Measurements from ENCODE around the gene PPP2R5E.

Gene PPP2R5E

GRCh38 chr14:63457498-63457897, 85.7 kb downstream of the PPP2R5E start:
- peaks cover 7% of the 10 kb centered on the region for H3K36me3 ChIP-seq (ENCODE audit: insufficient read depth, insufficient read length, low read length)
- no peak overlapping the region for H3K9ac ChIP-seq (ENCODE audit: insufficient read length, low read depth)
- H3K9me3 ChIP-seq (ENCODE audit: insufficient read depth, low read length) = no peaks in the 10 kb centered on the region
- DNase-seq (ENCODE audit: low read depth, low spot score) = no peak
- TF ChIP-seq SUZ12 (IDR thresholded peaks at IDR 0.05; ENCODE audit: extremely low read depth, insufficient read depth, insufficient read length) (no peak), YY1 (IDR thresholded peaks at IDR 0.05; ENCODE audit: insufficient read depth, insufficient read length) (no peak), ZNF274 (IDR thresholded peaks at IDR 0.05; ENCODE audit: low read depth, low read length) (no peak)
- no peaks in the 10 kb centered on the region for H3K27me3 ChIP-seq (ENCODE audit: insufficient read depth, insufficient read length)
- H3K4me3 ChIP-seq (ENCODE audit: insufficient read length, low read depth) = no peak overlapping the region
- no peaks in the 10 kb centered on the region for H3K4me1 ChIP-seq (ENCODE audit: insufficient read depth, insufficient read length)

- Histone ChIP-seq H3K4me1 (ENCODE audit: insufficient read depth, insufficient read length) (no peaks in the 10 kb centered on the region), H3K4me3 (ENCODE audit: insufficient read length, low read depth) (no peak overlapping the region), H3K36me3 (ENCODE audit: insufficient read depth, insufficient read length, low read length) (peaks cover 11% of the 10 kb centered on the region), H3K27me3 (ENCODE audit: insufficient read depth, insufficient read length) (no peaks in the 10 kb centered on the region), H3K9me3 (ENCODE audit: insufficient read depth, low read length) (no peaks in the 10 kb centered on the region), H3K9ac (ENCODE audit: insufficient read length, low read depth) (no peak overlapping the region)
- DNase-seq (ENCODE audit: low read depth, low spot score) = no peak
- TF ChIP-seq YY1 (IDR thresholded peaks at IDR 0.05; ENCODE audit: insufficient read depth, insufficient read length) (no peak), SUZ12 (IDR thresholded peaks at IDR 0.05; ENCODE audit: extremely low read depth, insufficient read depth, insufficient read length) (no peak), ZNF274 (IDR thresholded peaks at IDR 0.05; ENCODE audit: low read depth, low read length) (no peak)
These were observed 88.1 kb downstream of the PPP2R5E start for GRCh38 chr14:63454863-63455622.

- no peaks in the 10 kb centered on the region for H3K9me3 ChIP-seq (ENCODE audit: insufficient read depth, low read length)
- peaks cover 11% of the 10 kb centered on the region for H3K36me3 ChIP-seq (ENCODE audit: insufficient read depth, insufficient read length, low read length)
- no peaks in the 10 kb centered on the region for H3K27me3 ChIP-seq (ENCODE audit: insufficient read depth, insufficient read length)
- no peak for TF ChIP-seq ZNF274 (IDR thresholded peaks at IDR 0.05; ENCODE audit: low read depth, low read length)
- TF ChIP-seq YY1 (IDR thresholded peaks at IDR 0.05; ENCODE audit: insufficient read depth, insufficient read length) = no peak
- TF ChIP-seq SUZ12 (IDR thresholded peaks at IDR 0.05; ENCODE audit: extremely low read depth, insufficient read depth, insufficient read length) = no peak
- no peak overlapping the region for H3K9ac ChIP-seq (ENCODE audit: insufficient read length, low read depth)
- no peak for DNase-seq (ENCODE audit: low read depth, low spot score)
- H3K4me3 ChIP-seq (ENCODE audit: insufficient read length, low read depth) = no peak overlapping the region
- H3K4me1 ChIP-seq (ENCODE audit: insufficient read depth, insufficient read length) = no peaks in the 10 kb centered on the region
These were observed 88.7 kb downstream of the PPP2R5E start for GRCh38 chr14:63454436-63454835.

DNA sequence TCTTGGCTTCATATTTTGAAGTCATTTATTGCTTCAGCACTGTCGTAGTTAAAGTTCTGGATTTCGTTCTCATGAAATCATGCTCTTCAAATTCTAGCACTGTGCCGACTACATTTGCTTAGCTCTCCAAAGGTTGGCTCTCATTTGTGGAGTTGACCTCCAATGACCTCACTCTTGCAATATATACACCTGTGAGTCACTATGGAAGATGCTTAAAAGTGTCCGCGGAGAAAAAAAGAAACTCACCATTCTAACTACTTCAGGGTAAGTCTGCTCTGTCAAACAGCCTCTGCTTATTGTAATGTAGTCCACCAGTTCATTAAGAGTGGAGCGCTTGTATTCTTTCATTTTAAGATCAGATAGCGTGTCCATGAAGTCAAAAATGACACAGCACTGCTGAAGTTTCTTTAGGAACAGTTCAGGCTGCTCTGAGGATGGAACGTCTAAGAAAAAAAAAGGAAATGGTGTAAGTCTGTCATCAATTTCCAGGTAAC, 89.7 kb downstream of the PPP2R5E start:
- H3K4me3 ChIP-seq (ENCODE audit: insufficient read length, low read depth) = no peak overlapping the region
- H3K4me1 ChIP-seq (ENCODE audit: insufficient read depth, insufficient read length) = no peaks in the 10 kb centered on the region
- H3K9ac ChIP-seq (ENCODE audit: insufficient read length, low read depth) = no peak overlapping the region
- TF ChIP-seq YY1 (IDR thresholded peaks at IDR 0.05; ENCODE audit: insufficient read depth, insufficient read length) = no peak
- no peak for TF ChIP-seq SUZ12 (IDR thresholded peaks at IDR 0.05; ENCODE audit: extremely low read depth, insufficient read depth, insufficient read length)
- TF ChIP-seq ZNF274 (IDR thresholded peaks at IDR 0.05; ENCODE audit: low read depth, low read length) = no peak
- no peaks in the 10 kb centered on the region for H3K27me3 ChIP-seq (ENCODE audit: insufficient read depth, insufficient read length)
- H3K36me3 ChIP-seq (ENCODE audit: insufficient read depth, insufficient read length, low read length) = peaks cover 11% of the 10 kb centered on the region
- no peaks in the 10 kb centered on the region for H3K9me3 ChIP-seq (ENCODE audit: insufficient read depth, low read length)
- no peak for DNase-seq (ENCODE audit: low read depth, low spot score)

DNA sequence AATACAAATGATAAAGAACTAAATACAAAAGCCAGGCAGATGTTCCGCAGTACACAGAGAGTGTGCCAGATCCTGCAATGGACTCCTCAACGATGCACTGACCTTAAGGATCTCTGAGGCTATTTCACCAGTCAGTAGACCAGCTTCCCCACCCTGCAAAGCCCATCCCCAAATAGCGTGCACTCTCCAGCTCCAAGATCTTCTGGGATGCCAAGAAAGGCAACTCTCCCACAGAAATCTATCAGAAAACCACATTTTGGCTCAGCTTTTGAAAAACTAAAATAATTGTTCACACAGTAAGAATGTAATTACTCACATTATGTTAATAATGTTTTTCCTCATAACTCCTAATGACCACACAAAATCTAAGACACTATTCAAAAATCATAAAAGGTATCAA, 90.4 kb downstream of the PPP2R5E start:
- no peaks in the 10 kb centered on the region for H3K9me3 ChIP-seq (ENCODE audit: insufficient read depth, low read length)
- H3K4me1 ChIP-seq (ENCODE audit: insufficient read depth, insufficient read length) = no peaks in the 10 kb centered on the region
- DNase-seq (ENCODE audit: low read depth, low spot score) = no peak
- no peaks in the 10 kb centered on the region for H3K27me3 ChIP-seq (ENCODE audit: insufficient read depth, insufficient read length)
- TF ChIP-seq SUZ12 (IDR thresholded peaks at IDR 0.05; ENCODE audit: extremely low read depth, insufficient read depth, insufficient read length) (no peak), ZNF274 (IDR thresholded peaks at IDR 0.05; ENCODE audit: low read depth, low read length) (no peak), YY1 (IDR thresholded peaks at IDR 0.05; ENCODE audit: insufficient read depth, insufficient read length) (no peak)
- peaks cover 11% of the 10 kb centered on the region for H3K36me3 ChIP-seq (ENCODE audit: insufficient read depth, insufficient read length, low read length)
- no peak overlapping the region for H3K9ac ChIP-seq (ENCODE audit: insufficient read length, low read depth)
- no peak overlapping the region for H3K4me3 ChIP-seq (ENCODE audit: insufficient read length, low read depth)

DNA sequence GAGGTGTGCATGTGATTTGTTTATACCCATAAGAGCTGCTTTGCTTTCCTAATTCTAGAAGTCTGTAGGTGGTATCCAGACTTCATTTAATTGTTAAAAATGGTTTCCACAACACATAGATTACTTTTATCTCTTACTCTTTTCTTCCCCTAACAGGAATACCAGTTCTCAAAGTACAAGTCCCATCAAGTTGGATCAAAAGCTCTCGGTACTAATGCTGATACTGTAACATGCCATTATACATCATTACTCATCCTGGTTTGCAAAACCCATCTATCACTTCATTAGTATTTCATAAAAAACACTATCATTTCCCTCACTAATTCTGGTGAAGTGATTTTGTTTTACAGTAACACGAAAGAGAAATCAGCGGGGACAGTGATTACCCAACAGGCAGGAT, 94.3 kb downstream of the PPP2R5E start:
- TF ChIP-seq YY1 (IDR thresholded peaks at IDR 0.05; ENCODE audit: insufficient read depth, insufficient read length) (no peak), ZNF274 (IDR thresholded peaks at IDR 0.05; ENCODE audit: low read depth, low read length) (no peak), SUZ12 (IDR thresholded peaks at IDR 0.05; ENCODE audit: extremely low read depth, insufficient read depth, insufficient read length) (no peak)

GRCh38 chr14:63444588-63444987, 98.6 kb downstream of the PPP2R5E start:
- Histone ChIP-seq H3K27me3 (ENCODE audit: insufficient read depth, insufficient read length) (no peaks in the 10 kb centered on the region), H3K4me1 (ENCODE audit: insufficient read depth, insufficient read length) (no peaks in the 10 kb centered on the region), H3K9me3 (ENCODE audit: insufficient read depth, low read length) (no peaks in the 10 kb centered on the region), H3K9ac (ENCODE audit: insufficient read length, low read depth) (no peak overlapping the region), H3K36me3 (ENCODE audit: insufficient read depth, insufficient read length, low read length) (no peaks in the 10 kb centered on the region), H3K4me3 (ENCODE audit: insufficient read length, low read depth) (no peak overlapping the region)
- TF ChIP-seq ZNF274 (IDR thresholded peaks at IDR 0.05; ENCODE audit: low read depth, low read length) (no peak), YY1 (IDR thresholded peaks at IDR 0.05; ENCODE audit: insufficient read depth, insufficient read length) (no peak), SUZ12 (IDR thresholded peaks at IDR 0.05; ENCODE audit: extremely low read depth, insufficient read depth, insufficient read length) (no peak)
- no peak for DNase-seq (ENCODE audit: low read depth, low spot score)

More for the DNA sequence above, 94.3 kb downstream of the PPP2R5E start:
- no peaks in the 10 kb centered on the region for H3K4me1 ChIP-seq (ENCODE audit: insufficient read depth, insufficient read length)
- H3K27me3 ChIP-seq (ENCODE audit: insufficient read depth, insufficient read length) = no peaks in the 10 kb centered on the region
- H3K9me3 ChIP-seq (ENCODE audit: insufficient read depth, low read length) = no peaks in the 10 kb centered on the region
- H3K4me3 ChIP-seq (ENCODE audit: insufficient read length, low read depth) = no peak overlapping the region
- no peak for DNase-seq (ENCODE audit: low read depth, low spot score)
- peaks cover 11% of the 10 kb centered on the region for H3K36me3 ChIP-seq (ENCODE audit: insufficient read depth, insufficient read length, low read length)
- H3K9ac ChIP-seq (ENCODE audit: insufficient read length, low read depth) = no peak overlapping the region
